ENCODE results near the gene PRKD2.
A peak's percentile ranks its signal among the peaks of the same experiment; 100 is the strongest.
"Not testable (repeated sequence)": the region's sequence is repeated elsewhere in the genome, so short reads cannot be mapped to it uniquely, and the experiment has no call there.

Gene PRKD2

GRCh38 chr19:46717034-46717715 is at the start of gene PRKD2:
PRKD2 (minus strand) TSS chr19:46717114; CDS start chr19:46716370, 744 bp downstream.
- DNase-seq, result peak; percentile 83 to 87

GRCh38 chr19:46764817-46765291 is 47.9 kb upstream of the PRKD2 start:
- no peak for DNase-seq

- DNase-seq, result no peak
Measured at GRCh38 chr19:46762245-46762890, 45.5 kb upstream of the PRKD2 start.

GRCh38 chr19:46761418-46761831 is 44.5 kb upstream of the PRKD2 start:
- DNase-seq, result no peak

- DNase-seq, result not testable (repeated sequence)
Measured at GRCh38 chr19:46760897-46761296, 44.0 kb upstream of the PRKD2 start.

GRCh38 chr19:46760363-46760762 is 43.4 kb upstream of the PRKD2 start:
- no peak for DNase-seq

GRCh38 chr19:46759817-46760333 is 43.0 kb upstream of the PRKD2 start:
- DNase-seq, result no peak

GRCh38 chr19:46759206-46759605 is 42.3 kb upstream of the PRKD2 start:
- no peak for DNase-seq

GRCh38 chr19:46756544-46756888 is 39.6 kb upstream of the PRKD2 start:
- DNase-seq, result no peak

GRCh38 chr19:46755853-46756543 is 39.1 kb upstream of the PRKD2 start:
- DNase-seq, result no peak

- no peak for DNase-seq
Measured at GRCh38 chr19:46755077-46755852, 38.4 kb upstream of the PRKD2 start.

GRCh38 chr19:46753420-46754155 is 36.7 kb upstream of the PRKD2 start:
- DNase-seq, result peak; percentile 60 to 66

- peak; percentile 78 to 82 for DNase-seq
Measured at GRCh38 chr19:46748325-46749109, 31.6 kb upstream of the PRKD2 start.

GRCh38 chr19:46746281-46747057 is 29.6 kb upstream of the PRKD2 start, which contains the start of gene STRN4:
STRN4 (minus strand) TSS chr19:46746450; CDS start chr19:46746430, 20 bp downstream.
- DNase-seq, result peak; percentile 53 to 63

GRCh38 chr19:46745521-46746280 is 28.8 kb upstream of the PRKD2 start, which contains the start of gene FKRP:
FKRP (plus strand) TSS chr19:46746057; CDS start chr19:46755451, 9,394 bp downstream.
- DNase-seq, result peak; percentile 29 to 50

- no peak for DNase-seq
Measured at GRCh38 chr19:46745030-46745429, 28.1 kb upstream of the PRKD2 start.

GRCh38 chr19:46744005-46744691 is 27.2 kb upstream of the PRKD2 start:
- DNase-seq, result no peak

- no peak for DNase-seq
Measured at GRCh38 chr19:46742926-46743480, 26.1 kb upstream of the PRKD2 start.
